ENCODE results near the gene RPLP2.

DNA sequence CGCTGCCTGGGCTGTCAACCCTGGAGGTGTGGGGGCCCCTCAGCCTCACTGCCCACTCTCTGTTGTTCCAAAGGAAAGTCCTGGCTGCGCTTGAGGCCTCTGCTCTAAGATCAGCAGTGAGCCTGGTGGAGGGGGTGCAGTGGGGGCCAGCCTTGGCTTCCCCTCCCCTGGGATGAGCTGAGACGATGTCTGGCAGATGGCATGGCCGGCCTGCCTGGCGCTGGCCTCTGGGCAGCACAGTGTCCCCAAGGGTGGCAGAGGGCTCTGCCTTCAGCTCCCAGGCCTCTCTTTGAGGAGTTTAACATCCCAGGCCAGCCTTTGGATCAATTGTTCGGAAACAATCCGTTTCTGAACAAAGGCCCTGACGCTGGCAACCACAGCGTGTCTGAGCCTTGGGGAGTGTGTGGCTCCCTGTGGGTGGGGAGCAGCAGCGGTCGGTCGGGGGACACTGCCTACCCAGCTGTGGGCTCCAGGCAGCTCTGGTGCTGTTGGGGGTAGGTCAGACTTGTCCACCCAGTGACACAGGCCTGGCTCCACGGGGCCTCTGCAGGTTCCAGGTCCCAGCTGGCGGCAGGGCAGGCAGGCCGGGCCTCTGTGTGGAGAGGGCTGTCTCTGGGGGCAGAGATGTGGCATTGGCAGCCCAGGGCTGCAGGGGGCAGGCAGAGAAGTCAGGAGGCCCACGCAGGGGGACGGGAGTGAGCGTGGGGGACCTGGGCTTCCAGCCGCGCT is 45.0 kb downstream of the RPLP2 start:
- no peak for TF ChIP-seq EZH2phosphoT487 (IDR thresholded peaks at IDR 0.05; ENCODE audit: insufficient read depth, low read depth)
- TF ChIP-seq EZH2 (IDR thresholded peaks at IDR 0.05; ENCODE audit: insufficient read depth, poor library complexity, severe bottlenecking): no peak

All from GM23248 (cell line).